Adrenal gland (tissue), 12 donors: ENCODE results near the gene FGF3. TPM values are rescaled to one million over a fixed set of nuclear protein-coding genes. Genes with fewer than 3 reads are reported as not detected.

Experiments used
- DNase-seq, 7 donors: peaks; one replicate each; pipeline ENCODE4 v3.0.0-alpha.2; 2019 to 2020
- H3K27ac ChIP-seq, 5 donors: fragments of 200-600 bp; sonication (generic) in 4 of 5; 1 replicate in 3 of 5; 2 replicates in 2 of 5; pipeline versions ENCODE4 v1.5.1 to v1.8.0; 2016 to 2020; ENCODE audit warnings: mild to moderate bottlenecking in 1 of 5
- H3K27me3 ChIP-seq: fragments of 200-600 bp; 2 replicates; pipeline ENCODE4 v1.8.0; 2021
- H3K36me3 ChIP-seq, 2 donors: fragments of 200-600 bp; replicated peaks in 1 of 2; 1 replicate in 1 of 2; 2 replicates in 1 of 2; pipeline versions ENCODE4 v1.5.1 to v1.8.0; 2018 to 2022
- H3K4me1 ChIP-seq, 2 donors: fragments of 200-600 bp; replicated peaks in 1 of 2; 1 replicate in 1 of 2; 2 replicates in 1 of 2; pipeline versions ENCODE4 v1.5.1 to v1.8.0; 2018 to 2021
- H3K4me3 ChIP-seq, 4 donors: fragments of 200-600 bp; sonication (generic) in 3 of 4; one replicate each; pipeline ENCODE4 v1.5.1; 2016 to 2018
- H3K9me3 ChIP-seq, 3 donors: fragments of 200-600 bp; sonication (generic) in 1 of 3; replicated peaks in 1 of 3; 1 replicate in 2 of 3; 2 replicates in 1 of 3; pipeline versions ENCODE4 v1.5.1 to v1.8.0; 2016 to 2021
- POLR2A ChIP-seq, 2 donors: fragments of 450-650 bp; IDR thresholded peaks; one replicate each; pipeline ENCODE4 v1.6.1; 2017; ENCODE audit warnings: antibody characterized with exemption in 2 of 2, mild to moderate bottlenecking in 2 of 2, moderate library complexity in 1 of 2
- WGBS, 4 donors: extraction: QIAGEN DNeasy Blood & Tissue Kit in 2 of 4; methylation state at CpG; one replicate each; pipeline versions ENCODE4 v1.1.5 to v1.1.7; 2013 to 2017; 5-methylcytosine and 5-hydroxymethylcytosine counted together
- intact Hi-C, 2 donors: fragments of 100-400 bp; cut with DNase I; formaldehyde crosslinking; loops; one replicate each; pipeline versions ENCODE4 v1.14.1 to v1.15.0; 2022 to 2023
- polyA plus RNA-seq, 3 donors: library from polyadenylated mRNA; stranded (reverse); fragments of 200-250 nt in 2 of 3; fragments of 350-450 nt in 1 of 3; fragmentation: Illumina TruSeq in 1 of 3; extraction: RNeasy Lipid Tissue Mini Kit (QIAGEN cat#74804) in 1 of 3; gene quantifications; one replicate each; pipeline ENCODE4 v1.2.3, GENCODE V29; 2013 to 2014
- total RNA-seq, 9 donors: library from RNA; depleted of rRNA in 4 of 9; stranded (reverse); fragments of >200 nt in 4 of 9; fragments of 120-200 nt in 1 of 9; fragmentation: NEBNext Ultra II Directional in 1 of 9; extraction: Animal tissue kit (Norgen Biotek cat#: 25700) in 1 of 9; gene quantifications; one replicate each; pipeline versions ENCODE4 v1.1.0 to v1.2.4, GENCODE V29; 2013 to 2023
- TF ChIP-seq, protein P1 (sequence below), 6 experiments: fragments of 450-650 bp in 4 of 6; fragments of 200-600 bp in 2 of 6; sonication (generic) in 1 of 6; IDR thresholded peaks; 1 replicate in 5 of 6; 2 replicates in 1 of 6; pipeline versions ENCODE4 v1.5.1 to v1.8.0; 2016 to 2021; ENCODE audit warnings: antibody characterized with exemption in 6 of 6, mild to moderate bottlenecking in 2 of 6, moderate library complexity in 1 of 6
- donor health status: healthy with polysubstance abuse.
- donor health status: Bipolar disorder and iron deficiency.
- donor health status: DM: yes; HTN: yes; CAD: no.
- donor health status: DM: no; HTN: no; CAD: no.
- donor health status: DM: no; HTN: no; CAD: no.
- donor health status: DM: yes; HTN: yes; CAD: no.

FGF3 gene
- total and polyA plus RNA-seq, 12 donors: not detected

DNA sequence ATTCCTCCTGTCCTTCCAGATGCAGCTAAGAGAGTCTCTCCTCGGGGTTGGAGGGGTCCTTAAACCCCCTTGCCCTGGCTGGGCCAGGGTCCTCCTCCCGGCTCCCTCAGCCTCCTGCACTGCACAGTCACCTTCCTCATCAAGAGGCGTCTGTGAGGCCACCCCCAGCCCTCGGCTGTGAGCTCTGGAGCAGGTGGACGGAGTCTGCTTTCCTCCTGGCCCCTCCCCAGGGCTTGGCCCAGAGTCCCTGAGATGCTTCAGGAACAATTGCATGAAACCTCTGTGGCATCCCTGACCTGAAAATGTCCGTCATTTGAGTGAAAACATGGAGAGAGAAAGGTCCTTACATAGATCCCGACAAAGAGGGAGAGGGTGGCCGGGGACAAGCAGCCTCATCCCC lies 6.7 kb upstream of the FGF3 start:
- DNase-seq: no peak
- H3K27me3 ChIP-seq: peaks cover 11% of the 10 kb centered on the region
- no peak overlapping the region for H3K4me3 ChIP-seq
- TF ChIP-seq, protein P1, sequence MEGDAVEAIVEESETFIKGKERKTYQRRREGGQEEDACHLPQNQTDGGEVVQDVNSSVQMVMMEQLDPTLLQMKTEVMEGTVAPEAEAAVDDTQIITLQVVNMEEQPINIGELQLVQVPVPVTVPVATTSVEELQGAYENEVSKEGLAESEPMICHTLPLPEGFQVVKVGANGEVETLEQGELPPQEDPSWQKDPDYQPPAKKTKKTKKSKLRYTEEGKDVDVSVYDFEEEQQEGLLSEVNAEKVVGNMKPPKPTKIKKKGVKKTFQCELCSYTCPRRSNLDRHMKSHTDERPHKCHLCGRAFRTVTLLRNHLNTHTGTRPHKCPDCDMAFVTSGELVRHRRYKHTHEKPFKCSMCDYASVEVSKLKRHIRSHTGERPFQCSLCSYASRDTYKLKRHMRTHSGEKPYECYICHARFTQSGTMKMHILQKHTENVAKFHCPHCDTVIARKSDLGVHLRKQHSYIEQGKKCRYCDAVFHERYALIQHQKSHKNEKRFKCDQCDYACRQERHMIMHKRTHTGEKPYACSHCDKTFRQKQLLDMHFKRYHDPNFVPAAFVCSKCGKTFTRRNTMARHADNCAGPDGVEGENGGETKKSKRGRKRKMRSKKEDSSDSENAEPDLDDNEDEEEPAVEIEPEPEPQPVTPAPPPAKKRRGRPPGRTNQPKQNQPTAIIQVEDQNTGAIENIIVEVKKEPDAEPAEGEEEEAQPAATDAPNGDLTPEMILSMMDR (IDR thresholded peaks at IDR 0.05): no peak
- TF ChIP-seq POLR2A (IDR thresholded peaks at IDR 0.05): no peak
- no peaks in the 10 kb centered on the region for H3K36me3 ChIP-seq
- WGBS, 4 donors: 44 to 73% (median 56%) methylated on average over 6 to 8 of the region's 8 CpGs
- intact Hi-C loops: no loop called here
- no peak overlapping the region for H3K27ac ChIP-seq
- no peaks in the 10 kb centered on the region for H3K9me3 ChIP-seq
- H3K4me1 ChIP-seq: no peaks in the 10 kb centered on the region

DNA sequence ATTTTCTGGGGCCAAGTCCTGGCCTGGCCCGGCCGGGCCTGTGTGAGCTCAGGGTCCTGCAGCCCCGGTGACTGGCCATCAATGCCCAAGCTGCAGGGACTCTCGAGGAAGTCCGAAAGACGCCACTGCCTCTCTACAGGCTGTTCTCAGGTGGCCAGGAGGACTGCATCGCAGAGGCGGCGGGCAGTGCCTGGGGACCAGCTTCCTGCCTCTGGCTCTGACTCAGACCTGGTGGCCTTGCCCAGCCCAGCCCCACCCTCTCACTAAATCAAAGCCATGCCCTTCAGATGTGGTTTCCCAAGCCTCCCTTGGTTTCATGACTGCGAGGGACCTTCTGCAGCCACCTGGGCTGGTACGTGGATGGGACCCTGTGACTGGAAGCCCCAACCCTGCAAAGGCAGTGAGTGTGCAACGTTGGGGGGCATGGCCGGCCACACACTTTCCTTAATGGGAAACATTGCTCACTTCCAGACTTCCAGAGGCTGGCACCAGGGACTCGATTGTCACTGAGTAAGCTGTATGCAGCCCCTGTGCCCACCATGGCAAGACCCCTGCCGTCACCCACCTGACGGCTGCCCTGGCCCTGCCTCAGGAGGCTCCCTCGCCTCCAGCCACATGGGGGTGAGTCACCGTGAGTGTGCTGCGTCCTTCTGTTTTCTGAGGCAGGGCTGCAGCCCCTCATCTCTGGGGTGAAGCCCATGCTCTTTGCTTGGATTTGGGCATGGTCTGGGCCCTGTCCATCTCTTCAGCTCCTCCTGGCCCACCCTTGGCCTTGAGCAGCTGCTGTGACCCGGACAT lies 6.0 kb upstream of the FGF3 start:
- H3K4me3 ChIP-seq: no peak overlapping the region
- H3K36me3 ChIP-seq: no peaks in the 10 kb centered on the region
- no peak overlapping the region for H3K27ac ChIP-seq
- TF ChIP-seq, protein P1 (IDR thresholded peaks at IDR 0.05): no peak
- TF ChIP-seq POLR2A (IDR thresholded peaks at IDR 0.05): no peak
- DNase-seq: peak; percentile 35 to 75 (median 69)
- no peaks in the 10 kb centered on the region for H3K4me1 ChIP-seq
- 39 to 71% (median 43%) methylated on average over 6 to 20 of the region's 20 CpGs for WGBS, 4 donors
- intact Hi-C loops: no loop called here
- no peaks in the 10 kb centered on the region for H3K9me3 ChIP-seq
- H3K27me3 ChIP-seq: peaks cover 12% of the 10 kb centered on the region

DNA sequence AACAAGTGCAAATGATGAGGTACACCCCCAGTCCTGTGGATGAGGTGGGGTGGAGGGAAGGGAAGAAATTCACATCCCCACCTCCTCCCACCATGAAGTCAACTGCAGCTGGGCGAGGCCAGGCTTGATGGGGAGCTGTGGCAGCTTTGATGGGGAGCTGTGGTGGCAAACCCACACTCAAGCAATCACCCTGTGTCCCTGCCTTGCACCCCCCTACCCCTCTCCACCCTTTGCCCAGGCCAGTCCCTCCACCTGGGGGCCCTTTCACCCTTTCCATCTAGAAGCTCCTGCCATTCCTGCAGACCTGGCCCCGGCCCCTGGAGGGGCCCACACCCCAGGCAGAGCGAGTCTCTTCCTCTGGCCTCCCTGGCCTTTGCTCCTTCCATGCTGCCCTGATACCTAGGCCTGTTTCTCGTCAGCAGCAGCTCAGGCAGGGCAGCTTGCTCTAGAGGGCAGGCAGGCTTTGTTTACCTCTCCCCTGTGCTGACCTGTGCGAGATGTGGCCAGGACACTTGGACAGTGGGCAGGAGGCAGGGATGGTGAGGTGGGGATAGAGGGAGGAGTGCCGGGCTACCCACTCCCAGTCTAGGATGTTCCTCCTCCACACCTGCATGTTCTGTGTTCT lies 4.5 kb upstream of the FGF3 start:
- H3K4me1 ChIP-seq: no peaks in the 10 kb centered on the region
- WGBS, 4 donors: 68 to 84% (median 75%) methylated on average over 6 of the region's 6 CpGs
- TF ChIP-seq POLR2A (IDR thresholded peaks at IDR 0.05): no peak
- TF ChIP-seq, protein P1 (IDR thresholded peaks at IDR 0.05): no peak
- no peak overlapping the region for H3K27ac ChIP-seq
- no peak for DNase-seq
- H3K27me3 ChIP-seq: peaks cover 27% of the 10 kb centered on the region
- H3K36me3 ChIP-seq: no peaks in the 10 kb centered on the region
- intact Hi-C loops: no loop called here
- H3K4me3 ChIP-seq: no peak overlapping the region
- no peaks in the 10 kb centered on the region for H3K9me3 ChIP-seq

DNA sequence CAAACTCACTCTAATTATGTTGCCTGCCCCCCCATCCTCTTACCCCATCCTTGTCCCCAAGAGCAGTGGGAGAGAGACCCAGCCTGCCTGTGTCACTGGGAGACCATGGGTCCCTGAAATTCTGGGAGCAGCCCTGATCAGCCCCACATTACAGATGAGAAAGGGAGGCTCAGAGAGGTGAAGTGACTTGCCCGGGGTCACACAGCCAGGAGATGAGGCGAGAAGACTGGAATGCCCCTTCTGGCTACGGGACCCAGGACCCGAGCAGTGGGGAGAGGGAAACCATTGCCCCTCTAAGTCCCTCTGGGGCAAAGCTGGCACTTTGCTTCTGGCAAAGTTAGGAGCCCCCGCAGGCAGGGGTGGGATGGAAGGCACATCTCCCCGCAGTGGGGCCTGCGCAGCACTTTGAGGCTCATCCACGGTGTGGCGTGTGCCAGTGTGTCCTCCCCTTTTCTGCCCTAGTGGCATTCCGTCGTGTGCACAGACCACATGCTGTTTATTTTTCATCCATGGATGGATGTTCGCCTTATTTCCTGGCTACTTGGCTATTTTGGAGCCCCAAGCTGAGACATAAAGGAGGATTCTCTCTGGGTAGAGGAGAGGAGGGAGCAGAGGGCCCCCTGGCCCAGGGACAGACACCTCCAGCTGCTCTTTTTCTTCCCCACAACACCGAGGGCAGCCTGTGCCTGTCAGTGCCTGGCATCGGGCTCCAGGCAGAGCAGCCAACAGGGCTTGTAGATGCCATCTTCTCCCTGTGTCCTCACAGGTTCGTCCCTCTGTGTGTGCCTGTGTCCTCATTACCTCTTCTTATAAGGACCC lies 3.7 kb upstream of the FGF3 start:
- 68 to 74% (median 73%) methylated on average over 12 to 15 of the region's 15 CpGs for WGBS, 4 donors
- intact Hi-C loops: no loop called here
- Histone ChIP-seq H3K27ac (no peak overlapping the region), H3K4me1 (no peaks in the 10 kb centered on the region), H3K36me3 (no peaks in the 10 kb centered on the region), H3K9me3 (no peaks in the 10 kb centered on the region), H3K4me3 (no peak overlapping the region), H3K27me3 (peaks cover 35% of the 10 kb centered on the region)
- TF ChIP-seq, protein P1 (IDR thresholded peaks at IDR 0.05): no peak
- no peak for TF ChIP-seq POLR2A (IDR thresholded peaks at IDR 0.05)
- no peak for DNase-seq
